Neural cell (in vitro differentiated cells): ENCODE data around the gene DIAPH2. TPM values are rescaled to one million over a fixed set of nuclear protein-coding genes. Genes with fewer than 3 reads are reported as not detected.
A peak's percentile ranks its signal among the peaks of the same experiment; 100 is the strongest.

Experiments
- H2AFZ ChIP-seq: fragments of 200-600, 300-800 bp; sonication (generic), shearing (Covaris generic); 2 replicates; pipeline ENCODE4 v1.6.0; 2014; ENCODE audit warnings: low read depth, mild to moderate bottlenecking, antibody characterized with exemption, low read length, moderate library complexity
- H3F3A ChIP-seq: fragments of 200-600 bp; shearing (Covaris generic); 2 replicates; pipeline ENCODE4 v1.6.1; 2016; ENCODE audit warnings: mild to moderate bottlenecking, moderate library complexity, mixed read lengths, antibody characterized with exemption, low read length; ENCODE audit not compliant: insufficient read depth, poor library complexity, severe bottlenecking
- H3K27ac ChIP-seq: fragments of 200-600, 300-800 bp; sonication (generic), shearing (Covaris generic); 2 replicates; pipeline ENCODE4 v1.5.1; 2014; ENCODE audit warnings: mild to moderate bottlenecking, low read length, moderate library complexity
- H3K27me3 ChIP-seq: fragments of 300-800, 200-600 bp; sonication (generic), shearing (Covaris generic); 2 replicates; pipeline ENCODE4 v1.6.0; 2014; ENCODE audit warnings: mild to moderate bottlenecking, low read depth, low read length, moderate library complexity; ENCODE audit not compliant: insufficient read depth
- H3K36me3 ChIP-seq: fragments of 300-800, 200-600 bp; sonication (generic), shearing (Covaris generic); 2 replicates; pipeline ENCODE4 v1.5.1; 2014; ENCODE audit warnings: mild to moderate bottlenecking, antibody characterized with exemption, low read length, moderate library complexity; ENCODE audit not compliant: insufficient read depth
- H3K4me2 ChIP-seq: fragments of 300-800, 200-600 bp; sonication (generic), shearing (Covaris generic); 2 replicates; pipeline ENCODE4 v1.6.0; 2014; ENCODE audit warnings: mild to moderate bottlenecking, low read length
- H3K4me3 ChIP-seq: fragments of 300-800, 200-600 bp; sonication (generic), shearing (Covaris generic); 2 replicates; pipeline ENCODE4 v1.5.1; 2014; ENCODE audit warnings: mild to moderate bottlenecking, low read length, moderate library complexity
- H3K79me2 ChIP-seq: fragments of 200-600 bp; shearing (Covaris generic); replicated peaks from 2 replicates; pipeline ENCODE4 v1.6.0; 2014; ENCODE audit warnings: mild to moderate bottlenecking, low read length, moderate library complexity; ENCODE audit not compliant: insufficient read depth
- H3K9ac ChIP-seq: fragments of 300-800, 200-600 bp; sonication (generic), shearing (Covaris generic); 2 replicates; pipeline ENCODE4 v1.6.1; 2016; ENCODE audit warnings: mild to moderate bottlenecking, low read length, mixed read lengths
- H3K9me2 ChIP-seq: fragments of 200-600 bp; shearing (Covaris generic); 2 replicates; pipeline ENCODE4 v1.6.1; 2016; ENCODE audit warnings: mild to moderate bottlenecking, low read length, mixed read lengths; ENCODE audit not compliant: insufficient read depth
- H3K9me3 ChIP-seq: fragments of 200-600, 300-800 bp; sonication (generic), shearing (Covaris generic); 2 replicates; pipeline ENCODE4 v1.6.1; 2016; ENCODE audit warnings: mild to moderate bottlenecking, mixed run types, low read length, moderate library complexity, mixed read lengths
- H4K20me1 ChIP-seq: fragments of 200-600 bp; shearing (Covaris generic); 2 replicates; pipeline ENCODE4 v1.6.1; 2016; ENCODE audit warnings: mild to moderate bottlenecking, mixed run types; ENCODE audit not compliant: insufficient read depth
- EP300 ChIP-seq: fragments of 450-650 bp; conservative IDR thresholded peaks from 2 replicates; pipeline ENCODE4 v1.6.1; 2014; ENCODE audit warnings: antibody characterized with exemption, mild to moderate bottlenecking, moderate library complexity; ENCODE audit not compliant: poor library complexity, severe bottlenecking
- EZH2 ChIP-seq: fragments of 200-600, 300-800 bp; shearing (Covaris generic), sonication (generic); IDR thresholded peaks from 2 replicates; pipeline ENCODE4 v1.6.1; 2014; ENCODE audit warnings: antibody characterized with exemption, low read length, borderline replicate concordance, mild to moderate bottlenecking; ENCODE audit not compliant: insufficient read depth, poor library complexity, severe bottlenecking
- MXI1 ChIP-seq: fragments of 450-650 bp; conservative IDR thresholded peaks from 2 replicates; pipeline ENCODE4 v1.6.1; 2014; ENCODE audit warnings: antibody characterized with exemption, mild to moderate bottlenecking; ENCODE audit not compliant: poor library complexity, severe bottlenecking
- POLR2AphosphoS5 ChIP-seq: IDR thresholded peaks from 2 replicates; pipeline ENCODE4 v1.6.1; 2012
- RAD21 ChIP-seq: fragments of 450-650 bp; conservative IDR thresholded peaks from 2 replicates; pipeline ENCODE4 v1.6.1; 2014; ENCODE audit warnings: antibody characterized with exemption, mild to moderate bottlenecking, moderate library complexity
- REST ChIP-seq: IDR thresholded peaks from 2 replicates; pipeline ENCODE4 v1.6.1; 2012; ENCODE audit warnings: borderline replicate concordance
- SMC3 ChIP-seq: fragments of 450-650 bp; conservative IDR thresholded peaks from 2 replicates; pipeline ENCODE4 v1.6.1; 2014; ENCODE audit warnings: antibody characterized with exemption, mild to moderate bottlenecking, moderate library complexity; ENCODE audit not compliant: poor library complexity
- TAF1 ChIP-seq: IDR thresholded peaks from 2 replicates; pipeline ENCODE4 v1.6.1; 2012; ENCODE audit warnings: low read depth
- polyA plus RNA-seq: library from polyadenylated mRNA; depleted of rRNA; stranded (reverse); fragments of >200 nt; gene quantifications from 2 replicates; pipeline ENCODE4 v1.2.3, GENCODE V29; 2014
- TF ChIP-seq, protein P1 (sequence below): fragments of 450-650 bp; IDR thresholded peaks from 2 replicates; pipeline ENCODE4 v1.5.1; 2014; ENCODE audit warnings: antibody characterized with exemption, mild to moderate bottlenecking, moderate library complexity; ENCODE audit not compliant: poor library complexity, severe bottlenecking

The DIAPH2 gene
- polyA plus RNA-seq, 1 donor from 2014 or later = 0.07 TPM

DNA sequence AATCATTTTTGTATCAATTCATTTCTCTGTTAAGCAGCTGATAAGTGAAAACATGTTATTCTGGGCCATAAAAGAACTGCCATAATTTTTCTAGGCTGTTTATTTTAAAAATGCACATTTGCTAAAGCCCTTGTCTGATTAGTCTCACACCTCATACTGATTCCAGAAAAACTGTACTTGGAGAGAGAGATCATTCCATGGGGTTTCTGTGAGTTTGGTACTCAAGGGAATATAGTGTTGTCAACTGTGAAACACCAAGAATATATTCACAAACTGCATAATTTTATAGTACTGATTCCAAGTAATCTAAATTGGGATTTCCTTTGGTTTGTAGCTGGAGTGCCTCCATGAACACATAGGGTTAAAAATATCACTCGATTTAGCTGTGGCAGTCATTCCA, 746.6 kb downstream of the DIAPH2 start:
- Histone ChIP-seq H3K9me2 (no peaks in the 10 kb centered on the region), H3K4me3 (no peak overlapping the region)
- TF ChIP-seq TAF1 (no peak), EP300 (no peak), RAD21 (no peak), EZH2 (no peak), POLR2AphosphoS5 (no peak), MXI1 (no peak), REST (no peak), SMC3 (no peak)
- TF ChIP-seq, protein P1, sequence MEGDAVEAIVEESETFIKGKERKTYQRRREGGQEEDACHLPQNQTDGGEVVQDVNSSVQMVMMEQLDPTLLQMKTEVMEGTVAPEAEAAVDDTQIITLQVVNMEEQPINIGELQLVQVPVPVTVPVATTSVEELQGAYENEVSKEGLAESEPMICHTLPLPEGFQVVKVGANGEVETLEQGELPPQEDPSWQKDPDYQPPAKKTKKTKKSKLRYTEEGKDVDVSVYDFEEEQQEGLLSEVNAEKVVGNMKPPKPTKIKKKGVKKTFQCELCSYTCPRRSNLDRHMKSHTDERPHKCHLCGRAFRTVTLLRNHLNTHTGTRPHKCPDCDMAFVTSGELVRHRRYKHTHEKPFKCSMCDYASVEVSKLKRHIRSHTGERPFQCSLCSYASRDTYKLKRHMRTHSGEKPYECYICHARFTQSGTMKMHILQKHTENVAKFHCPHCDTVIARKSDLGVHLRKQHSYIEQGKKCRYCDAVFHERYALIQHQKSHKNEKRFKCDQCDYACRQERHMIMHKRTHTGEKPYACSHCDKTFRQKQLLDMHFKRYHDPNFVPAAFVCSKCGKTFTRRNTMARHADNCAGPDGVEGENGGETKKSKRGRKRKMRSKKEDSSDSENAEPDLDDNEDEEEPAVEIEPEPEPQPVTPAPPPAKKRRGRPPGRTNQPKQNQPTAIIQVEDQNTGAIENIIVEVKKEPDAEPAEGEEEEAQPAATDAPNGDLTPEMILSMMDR = no peak

DNA sequence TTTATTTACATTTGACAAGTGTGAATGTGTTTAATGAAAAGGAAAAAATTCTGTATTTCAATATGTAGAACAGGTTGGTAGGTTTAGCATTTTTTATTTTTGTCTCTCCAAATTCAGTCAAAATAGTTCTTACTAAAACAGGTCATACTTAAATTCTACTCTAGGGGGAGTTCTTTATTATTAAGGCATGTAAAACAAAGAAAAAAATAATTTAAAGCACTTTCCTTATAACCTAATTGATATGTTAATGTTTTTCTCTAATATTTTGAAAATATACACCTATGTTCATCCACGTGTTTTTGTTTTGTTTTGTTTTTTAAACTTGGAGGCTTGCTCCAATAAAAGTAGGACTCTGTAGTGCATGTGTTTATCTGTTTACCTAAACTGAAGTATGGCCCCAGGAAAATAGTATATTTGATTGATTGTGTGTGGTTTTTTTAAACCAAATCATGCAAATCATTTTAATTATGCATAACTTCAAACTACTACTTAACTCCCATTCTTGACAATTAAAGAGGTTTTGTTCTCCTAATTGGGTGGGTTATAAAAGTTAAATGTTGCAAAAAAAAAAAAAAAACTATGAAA, 761.7 kb downstream of the DIAPH2 start:
- Histone ChIP-seq H3K4me3 (no peak overlapping the region), H3K36me3 (no peaks in the 10 kb centered on the region), H3K27me3 (no peaks in the 10 kb centered on the region), H2AFZ (no peak overlapping the region), H3K79me2 (no peaks in the 10 kb centered on the region), H3K4me2 (no peak overlapping the region), H3K9me3 (no peaks in the 10 kb centered on the region), H4K20me1 (no peaks in the 10 kb centered on the region), H3F3A (no peaks in the 10 kb centered on the region), H3K9ac (no peak overlapping the region), H3K9me2 (no peaks in the 10 kb centered on the region), H3K27ac (peak overlapping the region; percentile 58)
- TF ChIP-seq REST (no peak), MXI1 (no peak), EZH2 (no peak), POLR2AphosphoS5 (no peak), TAF1 (no peak), EP300 (no peak), SMC3 (no peak), RAD21 (no peak)
- TF ChIP-seq, protein P1 = no peak

More for the DNA sequence above, 746.6 kb downstream of the DIAPH2 start:
- H3K36me3 ChIP-seq = no peaks in the 10 kb centered on the region
- no peak overlapping the region for H3K27ac ChIP-seq
- H3K79me2 ChIP-seq = no peaks in the 10 kb centered on the region
- no peaks in the 10 kb centered on the region for H3K9me3 ChIP-seq
- H3K9ac ChIP-seq = no peak overlapping the region
- no peaks in the 10 kb centered on the region for H3F3A ChIP-seq
- no peaks in the 10 kb centered on the region for H3K27me3 ChIP-seq
- no peaks in the 10 kb centered on the region for H4K20me1 ChIP-seq
- no peak overlapping the region for H3K4me2 ChIP-seq
- H2AFZ ChIP-seq = no peak overlapping the region
